ENCODE data around the gene OR1D5. TPM values are rescaled to one million over a fixed set of nuclear protein-coding genes. Genes with fewer than 3 reads are reported as not detected.

OR1D5 gene
- total and polyA plus RNA-seq, 2 of the 8 experiments (the other 6 are each of a cell fraction or from before 2014, with no cell fraction given) = not detected

GRCh38 chr17:3020381-3020780 lies 43.0 kb downstream of the OR1D5 start:
- Histone ChIP-seq H3K79me2 (ENCODE audit: control insufficient read depth in 1 of 2, insufficient read depth in 2 of 2, low read length in 2 of 2) (no peaks in the 10 kb centered on the region), H3K27me3 (replicated peaks in 1 of 4; ENCODE audit: control insufficient read depth in 3 of 4, extremely low read depth in 1 of 4, insufficient read depth in 3 of 4, low read length in 3 of 4) (no peaks in the 10 kb centered on the region), H3K27ac (ENCODE audit: low read depth, low read length) (no peak overlapping the region), H3K4me2 (ENCODE audit: insufficient read depth in 1 of 2, low read depth in 2 of 2, low read length in 2 of 2) (no peak overlapping the region), H2BK12ac (ENCODE audit: low read depth, low read length) (no peak overlapping the region), H3K56ac (replicated peaks; ENCODE audit: insufficient read length, low read depth, low read length) (no peak overlapping the region), H4K8ac (ENCODE audit: extremely low read depth, insufficient read depth, low read length) (no peak overlapping the region), H3K9me3 (ENCODE audit: insufficient read depth in 2 of 2, low read depth in 1 of 2, low read length in 1 of 2) (peaks cover 3 to 7% of the 10 kb centered on the region in 2 experiments; a peak in 2 of 4 replicates), H4K5ac (ENCODE audit: insufficient read length, low read depth, low read length) (no peak overlapping the region), H2BK5ac (ENCODE audit: low read depth, low read length) (no peak overlapping the region), H2BK120ac (replicated peaks; ENCODE audit: low read depth, low read length) (no peak overlapping the region), H2AFZ (ENCODE audit: low read length) (no peak overlapping the region), H2AK5ac (ENCODE audit: low read depth, low read length) (no peak overlapping the region), H3K23me2 (ENCODE audit: low read depth, low read length) (no peaks in the 10 kb centered on the region), H3K14ac (ENCODE audit: insufficient read length) (no peak overlapping the region), H4K20me1 (replicated peaks in 1 of 2; ENCODE audit: control insufficient read depth in 1 of 2, insufficient read depth in 2 of 2, low read length in 2 of 2) (peaks cover 0 to 2% of the 10 kb centered on the region in 2 experiments), H3K4me1 (replicated peaks in 1 of 4; ENCODE audit: control insufficient read depth in 3 of 4, insufficient read depth in 4 of 4, low read length in 3 of 4) (no peaks in the 10 kb centered on the region), H3K4me3 (ENCODE audit: extremely low read depth in 1 of 4, insufficient read depth in 2 of 4, low read depth in 3 of 4, low read length in 4 of 4) (no peak overlapping the region), H3K79me1 (ENCODE audit: low read depth, low read length) (no peaks in the 10 kb centered on the region), H3K4ac (replicated peaks; ENCODE audit: insufficient read length, low read depth, low read length) (no peak overlapping the region), H4K91ac (replicated peaks; ENCODE audit: insufficient read length, low read length) (no peak overlapping the region), H3K23ac (ENCODE audit: insufficient read length) (no peak overlapping the region), H2BK15ac (ENCODE audit: low read length) (no peak overlapping the region), H2BK20ac (ENCODE audit: low read length) (no peak overlapping the region), H3K36me3 (ENCODE audit: control insufficient read depth in 2 of 4, insufficient read depth in 4 of 4, low read length in 3 of 4) (peaks cover 0 to 23% (median 11%) of the 10 kb centered on the region in 4 experiments; a peak in 6 of 8 replicates), H3K9ac (replicated peaks in 1 of 4; ENCODE audit: extremely low read depth in 1 of 4, low read depth in 3 of 4, low read length in 3 of 4) (no peak overlapping the region), H3K18ac (ENCODE audit: extremely low read depth, low read length) (no peak overlapping the region)
- DNase-seq (ENCODE audit: low read depth in 1 of 2, low spot score in 2 of 2) (no peak), FAIRE-seq (no peak)
- ChIA-PET POLR2A (ENCODE audit: partially characterized antibody) (no interaction called here), CTCF (ENCODE audit: partially characterized antibody) (interaction anchor here (1.5 kb wide), 1 partner anchor 156 kb away, joined by 3 read pairs; no protein-coding TSS in a partner anchor)
- WGBS, 2 experiments (ENCODE audit: extremely low coverage in 1 of 2, insufficient coverage in 1 of 2, insufficient read length in 1 of 2, insufficient replicate concordance in 2 of 2, low coverage in 1 of 2, low lambda C conversion rate in 2 of 2, missing lambda C conversion rate in 1 of 2) = 96% methylated on average over 16 of the region's 16 CpGs; no CpG with 5 or more reads in 1 of the 2 experiments
- TF ChIP-seq SRF (IDR thresholded peaks at IDR 0.05; ENCODE audit: low read depth, low read length) (no peak), CTCF (IDR thresholded peaks at IDR 0.05; ENCODE audit: control extremely low read depth in 1 of 3, insufficient read depth in 1 of 3, low read depth in 1 of 3, low read length in 3 of 3) (no peak), RBBP5 (IDR thresholded peaks at IDR 0.05; ENCODE audit: borderline replicate concordance, low read depth, low read length) (no peak), CTBP2 (IDR thresholded peaks at IDR 0.05; ENCODE audit: borderline replicate concordance, insufficient read depth, insufficient read length, low read length) (no peak), BACH1 (IDR thresholded peaks at IDR 0.05; ENCODE audit: low read length) (no peak), ATF3 (IDR thresholded peaks at IDR 0.05; ENCODE audit: insufficient read depth, low read depth, low read length) (no peak), SP1 (IDR thresholded peaks at IDR 0.05; ENCODE audit: low read depth, low read length) (no peak), GTF2F1 (IDR thresholded peaks at IDR 0.05; ENCODE audit: borderline replicate concordance, low read depth, low read length) (no peak), POU5F1 (IDR thresholded peaks at IDR 0.05; ENCODE audit: low read depth, low read length) (no peak), TEAD4 (IDR thresholded peaks at IDR 0.05; ENCODE audit: low read depth, low read length) (no peak)
